Effector memory CD8-positive, alpha-beta T cell (primary cell): Measurements from ENCODE around the gene KCTD10.

Experiments
- ATAC-seq: fragments of 150-1000 bp; cut with Tn5 transposase; replicated peaks from 2 replicates; pipeline ENCODE4 v1.10.0; 2021; ENCODE audit warnings: mild to moderate bottlenecking, moderate library complexity
- DNase-seq, 3 experiments: peaks; one replicate each; pipeline ENCODE4 v3.0.0; 2021
- H3K27ac Mint-ChIP-seq, 2 donors: one replicate each; pipeline ENCODE4 v1.8.0; 2022; ENCODE audit warnings: mild to moderate bottlenecking in 2 of 2, mixed read lengths in 2 of 2, moderate library complexity in 2 of 2
- H3K27me3 Mint-ChIP-seq, 2 donors: one replicate each; pipeline ENCODE4 v1.8.0; 2022; ENCODE audit warnings: mixed read lengths in 2 of 2
- H3K36me3 Mint-ChIP-seq: one replicate; pipeline ENCODE4 v1.8.0; 2022; ENCODE audit warnings: mild to moderate bottlenecking, moderate library complexity, mixed read lengths; ENCODE audit not compliant: insufficient read depth
- H3K4me1 Mint-ChIP-seq, 2 donors: one replicate each; pipeline ENCODE4 v1.8.0; 2022; ENCODE audit warnings: low read depth in 2 of 2, mixed read lengths in 2 of 2
- H3K4me3 Mint-ChIP-seq, 2 donors: one replicate each; pipeline ENCODE4 v1.8.0; 2022; ENCODE audit warnings: mild to moderate bottlenecking in 2 of 2, mixed read lengths in 2 of 2, moderate library complexity in 2 of 2
- H3K9me3 Mint-ChIP-seq, 2 donors: one replicate each; pipeline ENCODE4 v1.8.0; 2022; ENCODE audit warnings: mixed read lengths in 2 of 2
- total RNA-seq, 9 experiments: gene quantifications; one replicate each; lab custom pipeline; 2026; lab: John Stamatoyannopoulos, UW

KCTD10 gene, protein sequence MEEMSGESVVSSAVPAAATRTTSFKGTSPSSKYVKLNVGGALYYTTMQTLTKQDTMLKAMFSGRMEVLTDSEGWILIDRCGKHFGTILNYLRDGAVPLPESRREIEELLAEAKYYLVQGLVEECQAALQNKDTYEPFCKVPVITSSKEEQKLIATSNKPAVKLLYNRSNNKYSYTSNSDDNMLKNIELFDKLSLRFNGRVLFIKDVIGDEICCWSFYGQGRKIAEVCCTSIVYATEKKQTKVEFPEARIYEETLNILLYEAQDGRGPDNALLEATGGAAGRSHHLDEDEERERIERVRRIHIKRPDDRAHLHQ
- total RNA-seq: 25.0 to 70.2 (median 47.5) reads per million in 9 experiments

DNA sequence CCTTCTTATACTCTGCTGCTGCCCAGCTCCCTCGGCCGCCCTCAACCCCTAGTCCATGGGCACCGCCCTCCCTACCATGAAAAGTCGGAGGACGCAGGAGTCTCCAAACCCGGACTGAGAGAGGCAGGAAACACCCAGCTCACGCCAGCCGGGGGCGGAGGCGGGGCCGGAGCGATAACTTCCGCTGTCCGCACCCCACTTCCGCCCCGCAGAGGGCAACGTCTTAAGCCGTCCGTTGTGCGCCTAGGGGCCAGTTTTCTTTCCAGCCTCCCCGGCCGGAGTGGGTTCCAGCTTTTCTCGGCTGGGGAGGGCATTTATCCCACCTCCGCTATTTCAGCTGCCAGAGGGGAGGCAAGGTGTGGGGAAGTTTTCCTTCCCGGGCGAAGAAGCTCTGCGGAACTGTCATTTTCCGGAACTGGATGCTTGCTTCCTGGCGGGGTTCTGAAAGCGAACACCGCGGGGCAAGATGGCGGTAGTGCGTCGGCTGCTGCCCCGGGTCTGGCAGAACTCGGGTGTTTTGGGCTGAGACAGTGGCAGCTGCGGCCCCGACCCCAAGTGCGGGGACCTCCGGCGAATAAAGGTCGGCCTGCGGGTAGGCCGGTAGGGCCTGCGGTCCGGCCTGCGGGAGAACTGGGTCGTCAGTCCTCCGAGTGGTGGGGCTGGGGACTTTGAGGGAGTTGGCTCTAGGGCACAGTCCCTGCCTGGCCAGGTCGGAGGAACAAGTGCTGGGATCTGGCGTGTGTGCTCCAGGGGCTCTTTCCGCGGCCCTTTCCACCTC lies at the start of gene KCTD10, which contains the start of gene UBE3B:
KCTD10 (minus strand) TSS at position 116 of the 778 bp plus-strand sequence; CDS start at position 78, 38 bp downstream.
UBE3B (plus strand) TSS at position 450 of the 778 bp plus-strand sequence. CDS start 5,918 bp downstream, outside the sequence.
- Mint-ChIP-seq H3K27me3 (no peaks in the 10 kb centered on the region), H3K27ac (peak within 1 kb of the TSS; percentile 97 to 99), H3K36me3 (peaks cover 12% of the 10 kb centered on the region), H3K4me3 (peak within 1 kb of the TSS; percentile 98 to 99), H3K9me3 (no peaks in the 10 kb centered on the region), H3K4me1 (peaks cover 21 to 36% of the 10 kb centered on the region in 2 donors)
- DNase-seq (peak; percentile 85 to 87 (median 86)), ATAC-seq (peak; percentile 97)

DNA sequence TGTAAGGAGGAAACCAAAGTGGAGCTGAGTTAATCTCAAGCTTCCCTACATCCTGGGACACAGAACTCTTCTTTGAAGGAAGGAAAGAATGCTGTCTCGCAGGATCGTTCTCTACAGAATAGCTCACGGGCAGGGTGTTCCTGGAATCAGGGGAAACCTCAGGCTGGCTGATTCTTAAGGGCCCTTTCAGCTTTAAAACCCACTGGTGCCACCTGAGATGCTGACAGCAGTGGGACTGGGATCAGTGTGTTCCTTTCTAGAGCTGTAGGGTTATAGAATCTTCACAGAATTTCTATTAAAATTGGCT lies 48.1 kb upstream of the KCTD10 start:
- DNase-seq (no peak), ATAC-seq (no peak)
- Mint-ChIP-seq H3K27me3 (no peaks in the 10 kb centered on the region), H3K9me3 (no peaks in the 10 kb centered on the region), H3K36me3 (peaks cover 47% of the 10 kb centered on the region), H3K4me3 (no peak overlapping the region), H3K4me1 (no peaks in the 10 kb centered on the region), H3K27ac (no peak overlapping the region)

DNA sequence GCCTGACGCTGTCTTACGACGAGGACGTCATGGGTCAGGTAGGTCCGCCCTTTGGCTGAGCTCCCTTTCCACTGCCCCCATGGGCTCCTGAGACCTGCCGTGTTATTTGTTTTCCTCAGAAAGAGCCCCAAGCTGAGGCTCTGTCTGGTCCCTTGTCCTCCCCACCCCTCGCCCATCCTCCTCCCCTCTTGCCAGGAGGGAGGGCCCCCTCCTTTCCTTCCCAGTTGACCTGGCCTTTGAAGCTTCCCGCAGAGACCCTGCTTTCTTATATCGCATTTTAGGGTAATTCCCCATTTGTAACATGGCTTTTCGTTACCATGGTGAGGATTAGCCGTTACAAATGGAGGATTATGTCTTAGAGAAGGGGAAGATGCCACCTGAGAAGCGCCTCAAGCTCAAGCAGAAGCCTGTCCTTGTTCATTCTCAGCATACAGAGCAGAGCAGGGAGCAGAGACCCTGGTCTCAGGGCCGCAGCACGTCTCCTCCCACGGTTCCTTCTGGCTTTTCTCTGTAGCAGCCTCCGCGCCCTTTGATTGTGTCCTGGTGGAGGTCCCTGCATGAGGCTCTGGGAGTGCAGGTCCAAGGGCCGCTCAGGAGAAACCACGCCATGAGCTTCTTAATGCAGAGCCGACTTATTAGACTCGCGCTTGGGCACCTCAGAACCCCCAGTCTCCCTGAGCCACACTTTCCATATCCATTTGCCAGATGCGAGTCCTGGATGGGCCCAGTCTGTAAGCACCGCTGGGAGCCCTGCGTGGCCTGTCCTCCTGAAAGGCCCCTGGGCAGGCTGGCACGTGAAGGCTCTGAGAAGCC lies 47.6 kb upstream of the KCTD10 start:
- H3K4me3 Mint-ChIP-seq: no peak overlapping the region
- H3K27me3 Mint-ChIP-seq: no peaks in the 10 kb centered on the region
- no peaks in the 10 kb centered on the region for H3K9me3 Mint-ChIP-seq
- DNase-seq (no peak), ATAC-seq (no peak)
- peaks cover 52% of the 10 kb centered on the region for H3K36me3 Mint-ChIP-seq
- H3K4me1 Mint-ChIP-seq: no peaks in the 10 kb centered on the region
- peak overlapping the region in 1 of 2 donors; percentile 57 for H3K27ac Mint-ChIP-seq

DNA sequence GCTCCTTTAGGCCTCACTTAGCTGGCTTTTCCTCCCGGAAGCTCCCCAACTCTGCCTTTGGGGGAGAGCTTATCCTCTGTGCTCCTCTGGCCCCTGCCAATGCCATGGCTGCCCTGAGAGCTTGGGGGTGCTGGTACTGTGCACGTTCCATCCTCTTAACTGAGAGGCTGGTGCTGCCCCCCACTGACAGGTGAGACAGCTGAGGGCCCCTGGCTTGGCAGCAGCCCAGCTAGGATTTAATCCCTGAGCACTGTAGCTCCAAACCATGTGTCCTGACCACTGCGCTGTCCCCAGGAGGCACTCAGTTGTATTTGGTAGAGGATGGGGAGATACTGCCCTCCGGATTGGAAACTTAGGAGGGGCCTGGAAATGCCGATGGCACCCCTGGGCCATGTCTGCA lies 46.4 kb upstream of the KCTD10 start:
- no peaks in the 10 kb centered on the region for H3K27me3 Mint-ChIP-seq
- H3K4me3 Mint-ChIP-seq: no peak overlapping the region
- DNase-seq (no peak), ATAC-seq (no peak)
- H3K27ac Mint-ChIP-seq: peak overlapping the region in 1 of 2 donors; percentile 32
- H3K9me3 Mint-ChIP-seq: no peaks in the 10 kb centered on the region
- H3K4me1 Mint-ChIP-seq: no peaks in the 10 kb centered on the region
- H3K36me3 Mint-ChIP-seq: peaks cover 52% of the 10 kb centered on the region

DNA sequence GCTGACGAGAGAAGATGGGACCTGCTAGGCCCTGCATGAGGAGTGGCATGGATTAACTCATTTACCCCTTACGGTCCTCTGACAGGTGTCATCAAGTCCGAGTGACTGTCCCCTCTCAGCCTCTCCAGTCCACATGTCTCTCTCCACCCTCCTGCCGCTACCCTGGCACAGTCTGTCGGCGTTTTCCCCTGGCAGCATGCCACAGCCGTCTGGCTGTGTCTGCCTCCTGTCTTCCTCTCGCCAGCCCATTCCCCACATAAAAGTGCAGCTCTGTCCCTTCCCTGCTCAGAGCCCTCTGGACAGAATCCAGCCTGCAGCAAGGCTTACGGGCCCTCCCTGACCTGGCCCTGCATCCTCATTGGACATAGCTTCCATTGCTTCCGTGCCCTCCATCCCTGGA lies 46.0 kb upstream of the KCTD10 start:
- peak overlapping the region in 1 of 2 donors; percentile 32 for H3K27ac Mint-ChIP-seq
- H3K4me3 Mint-ChIP-seq: no peak overlapping the region
- peaks cover 52% of the 10 kb centered on the region for H3K36me3 Mint-ChIP-seq
- ATAC-seq (no peak), DNase-seq (no peak)
- no peaks in the 10 kb centered on the region for H3K4me1 Mint-ChIP-seq
- H3K27me3 Mint-ChIP-seq: no peaks in the 10 kb centered on the region
- H3K9me3 Mint-ChIP-seq: no peaks in the 10 kb centered on the region

DNA sequence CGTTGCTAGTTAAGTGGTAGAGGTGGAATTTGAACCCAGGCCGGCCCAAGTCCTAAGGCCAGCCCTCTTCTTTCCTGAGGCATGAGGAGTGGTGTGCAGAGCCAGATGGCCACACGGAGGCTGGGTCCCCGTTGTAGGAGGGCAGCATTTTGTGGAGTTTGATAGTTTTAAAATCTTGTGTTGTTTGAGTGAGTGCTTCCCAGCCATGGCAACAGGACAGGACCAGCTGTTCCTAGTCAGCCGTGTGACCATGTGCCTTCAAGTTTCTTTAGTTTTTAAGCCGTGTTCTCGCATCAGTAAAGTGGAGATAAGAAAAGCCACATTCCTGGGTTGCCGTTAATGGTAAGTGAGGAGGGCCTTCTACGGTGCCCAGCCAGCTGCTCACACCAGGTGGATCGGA lies 44.7 kb upstream of the KCTD10 start:
- peak overlapping the region in 1 of 2 donors; percentile 49 for H3K27ac Mint-ChIP-seq
- H3K36me3 Mint-ChIP-seq: peaks cover 60% of the 10 kb centered on the region
- no peaks in the 10 kb centered on the region for H3K4me1 Mint-ChIP-seq
- H3K9me3 Mint-ChIP-seq: no peaks in the 10 kb centered on the region
- H3K4me3 Mint-ChIP-seq: no peak overlapping the region
- ATAC-seq: no peak
- no peak for DNase-seq
- no peaks in the 10 kb centered on the region for H3K27me3 Mint-ChIP-seq

DNA sequence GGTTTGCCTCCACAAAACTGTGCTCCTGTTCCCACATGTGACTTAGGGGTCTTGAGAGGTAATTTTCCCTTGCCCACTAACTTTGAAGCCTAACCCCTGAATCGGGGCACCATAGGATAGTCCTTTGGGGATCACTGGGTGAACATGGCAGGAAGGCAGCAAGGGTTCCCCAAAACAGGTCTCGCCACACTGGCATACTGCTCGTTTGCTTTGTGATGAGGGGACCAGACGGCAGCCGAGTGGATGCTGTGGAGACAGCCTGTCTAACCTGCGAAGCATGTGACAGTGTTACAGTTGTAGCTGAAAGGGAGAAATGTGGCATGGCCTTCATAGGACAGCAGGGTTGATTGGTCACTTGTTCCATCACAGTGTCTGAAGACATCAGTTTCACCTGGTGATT lies 42.7 kb upstream of the KCTD10 start:
- no peak for DNase-seq
- H3K4me3 Mint-ChIP-seq: no peak overlapping the region
- no peak for ATAC-seq
- H3K36me3 Mint-ChIP-seq: peaks cover 59% of the 10 kb centered on the region
- no peaks in the 10 kb centered on the region for H3K27me3 Mint-ChIP-seq
- no peaks in the 10 kb centered on the region for H3K9me3 Mint-ChIP-seq
- no peaks in the 10 kb centered on the region for H3K4me1 Mint-ChIP-seq
- H3K27ac Mint-ChIP-seq: no peak overlapping the region

DNA sequence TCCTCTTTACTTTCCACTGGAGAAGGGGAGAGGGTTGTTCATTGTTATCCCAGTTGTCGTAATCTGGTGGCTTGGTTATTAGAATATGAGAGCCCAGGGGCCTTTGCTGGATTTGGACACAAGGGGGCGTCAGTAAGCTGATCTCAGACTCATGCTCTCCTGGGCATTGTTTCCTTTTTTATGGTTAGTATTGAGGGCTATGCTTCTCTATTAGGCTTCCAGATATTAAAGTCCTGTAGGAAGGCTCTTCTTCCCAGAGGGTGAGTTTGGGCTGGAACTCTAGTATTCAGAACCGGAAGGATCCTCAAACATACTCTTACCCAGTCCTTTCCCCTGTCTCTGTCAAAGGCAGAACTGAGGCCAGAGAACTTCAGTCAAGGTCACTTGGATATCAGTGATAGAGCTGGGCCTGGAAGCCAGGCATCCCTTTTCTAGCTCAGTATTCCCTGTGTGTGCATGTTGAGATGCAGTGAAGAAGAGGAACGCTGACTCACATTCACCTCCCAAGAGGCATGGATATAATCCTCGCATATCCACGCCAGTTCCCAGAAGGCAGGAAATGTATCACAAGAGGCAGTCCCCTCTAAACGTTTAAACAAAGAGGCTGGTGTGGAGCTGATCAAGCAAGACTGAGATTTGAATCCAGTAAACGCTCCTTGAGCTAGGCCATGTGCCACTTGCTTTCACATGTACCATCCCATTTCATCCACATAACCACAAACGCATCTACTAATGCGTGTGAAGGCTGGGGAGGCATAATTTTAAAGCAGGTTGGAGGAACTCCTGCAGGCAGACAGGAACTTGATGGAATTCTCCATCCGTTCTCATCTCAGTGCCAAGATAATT lies 41.9 kb upstream of the KCTD10 start:
- DNase-seq (peak; percentile 49 to 61 (median 53)), ATAC-seq (no peak)
- no peaks in the 10 kb centered on the region for H3K27me3 Mint-ChIP-seq
- no peaks in the 10 kb centered on the region for H3K4me1 Mint-ChIP-seq
- H3K4me3 Mint-ChIP-seq: no peak overlapping the region
- peak overlapping the region in 1 of 2 donors; percentile 29 for H3K27ac Mint-ChIP-seq
- peaks cover 60% of the 10 kb centered on the region for H3K36me3 Mint-ChIP-seq
- no peaks in the 10 kb centered on the region for H3K9me3 Mint-ChIP-seq

DNA sequence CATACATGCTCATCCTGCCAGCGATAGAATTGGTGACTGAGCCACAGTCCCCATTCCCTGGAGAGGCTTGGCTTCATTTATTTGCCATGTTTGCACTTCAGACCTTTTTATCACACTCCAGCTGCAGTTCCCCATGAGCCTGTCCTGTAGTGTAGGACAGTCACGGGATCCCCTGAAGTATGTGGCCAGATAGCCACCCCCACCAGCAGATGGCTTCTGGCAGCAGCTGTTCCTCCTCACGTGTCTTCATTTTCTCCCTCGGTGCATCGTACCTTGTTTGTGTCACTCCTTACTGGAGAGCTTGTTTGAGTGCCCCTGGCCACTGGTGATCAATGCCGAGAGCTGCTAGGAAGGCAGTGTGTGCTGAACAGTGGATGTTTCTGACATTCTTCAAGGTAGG lies 40.5 kb upstream of the KCTD10 start:
- no peaks in the 10 kb centered on the region for H3K4me1 Mint-ChIP-seq
- DNase-seq: no peak
- H3K27ac Mint-ChIP-seq: peak overlapping the region in 1 of 2 donors; percentile 42
- H3K4me3 Mint-ChIP-seq: no peak overlapping the region
- no peak for ATAC-seq
- no peaks in the 10 kb centered on the region for H3K27me3 Mint-ChIP-seq
- H3K36me3 Mint-ChIP-seq: peaks cover 58% of the 10 kb centered on the region
- no peaks in the 10 kb centered on the region for H3K9me3 Mint-ChIP-seq

DNA sequence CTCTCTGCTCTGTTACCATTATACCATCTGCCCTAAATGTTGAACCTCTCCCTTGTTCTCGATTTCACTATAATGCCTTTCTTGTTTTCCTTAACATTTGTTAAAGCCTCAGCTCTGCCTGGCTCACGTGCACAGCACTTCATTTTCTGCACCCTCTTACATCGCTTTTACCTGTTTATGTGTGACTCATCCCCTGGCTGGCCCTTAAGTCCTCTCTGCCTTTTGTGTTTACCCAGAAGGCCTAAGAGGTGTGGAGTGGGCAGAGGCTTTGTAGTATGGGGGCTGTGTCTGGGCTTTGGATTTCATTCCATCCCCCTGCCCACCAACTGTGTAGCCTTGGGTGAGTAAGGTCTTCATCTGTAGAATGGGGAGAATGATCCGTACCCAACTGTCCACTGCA lies 36.9 kb upstream of the KCTD10 start:
- no peaks in the 10 kb centered on the region for H3K9me3 Mint-ChIP-seq
- no peaks in the 10 kb centered on the region for H3K4me1 Mint-ChIP-seq
- no peaks in the 10 kb centered on the region for H3K27me3 Mint-ChIP-seq
- no peak for ATAC-seq
- peaks cover 57% of the 10 kb centered on the region for H3K36me3 Mint-ChIP-seq
- H3K4me3 Mint-ChIP-seq: no peak overlapping the region
- no peak for DNase-seq
- peak overlapping the region in 1 of 2 donors; percentile 52 for H3K27ac Mint-ChIP-seq

DNA sequence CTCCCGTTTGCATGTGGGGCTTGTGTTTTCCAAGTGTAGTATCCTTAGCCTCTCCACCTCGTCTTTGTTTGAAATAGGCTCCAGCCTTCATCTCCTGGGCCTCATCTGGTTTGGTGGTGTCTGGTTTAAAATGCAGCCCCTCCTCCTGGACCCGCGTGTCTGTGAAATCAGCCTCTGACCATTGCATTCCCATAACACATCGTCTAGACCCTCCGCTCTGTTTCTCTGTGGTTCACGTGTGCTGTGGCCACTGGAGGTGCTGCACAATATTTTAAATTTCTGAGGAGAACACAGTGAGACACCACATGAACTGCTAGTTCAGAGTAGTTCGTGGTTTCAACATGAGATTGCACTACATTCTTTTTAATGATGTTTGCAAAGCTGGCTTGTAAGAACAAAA lies 36.0 kb upstream of the KCTD10 start:
- H3K4me1 Mint-ChIP-seq: no peaks in the 10 kb centered on the region
- no peaks in the 10 kb centered on the region for H3K9me3 Mint-ChIP-seq
- H3K27ac Mint-ChIP-seq: no peak overlapping the region
- H3K4me3 Mint-ChIP-seq: no peak overlapping the region
- no peak for ATAC-seq
- no peaks in the 10 kb centered on the region for H3K27me3 Mint-ChIP-seq
- no peak for DNase-seq
- peaks cover 55% of the 10 kb centered on the region for H3K36me3 Mint-ChIP-seq

DNA sequence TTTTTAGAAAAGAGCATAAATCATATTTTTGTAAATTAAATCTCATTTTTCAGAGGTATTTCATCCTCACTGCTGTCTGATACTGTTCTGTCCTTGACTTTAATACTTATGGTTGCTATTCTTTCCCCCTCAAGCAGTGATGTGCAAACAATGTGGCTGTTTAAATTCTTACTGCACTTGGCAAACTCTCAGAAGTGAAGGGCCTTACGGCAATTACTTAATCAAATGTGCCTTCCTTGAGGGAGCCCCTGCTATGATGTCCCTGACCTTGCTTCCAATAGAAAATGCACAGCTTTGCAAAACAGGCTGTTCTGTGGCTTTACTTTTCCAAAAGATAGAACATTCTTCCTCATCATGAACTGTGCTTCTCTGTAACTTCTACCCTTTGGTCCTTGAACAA lies 35.5 kb upstream of the KCTD10 start:
- no peak for ATAC-seq
- H3K4me3 Mint-ChIP-seq: no peak overlapping the region
- no peaks in the 10 kb centered on the region for H3K27me3 Mint-ChIP-seq
- H3K4me1 Mint-ChIP-seq: no peaks in the 10 kb centered on the region
- H3K9me3 Mint-ChIP-seq: no peaks in the 10 kb centered on the region
- peaks cover 53% of the 10 kb centered on the region for H3K36me3 Mint-ChIP-seq
- no peak for DNase-seq
- no peak overlapping the region for H3K27ac Mint-ChIP-seq

DNA sequence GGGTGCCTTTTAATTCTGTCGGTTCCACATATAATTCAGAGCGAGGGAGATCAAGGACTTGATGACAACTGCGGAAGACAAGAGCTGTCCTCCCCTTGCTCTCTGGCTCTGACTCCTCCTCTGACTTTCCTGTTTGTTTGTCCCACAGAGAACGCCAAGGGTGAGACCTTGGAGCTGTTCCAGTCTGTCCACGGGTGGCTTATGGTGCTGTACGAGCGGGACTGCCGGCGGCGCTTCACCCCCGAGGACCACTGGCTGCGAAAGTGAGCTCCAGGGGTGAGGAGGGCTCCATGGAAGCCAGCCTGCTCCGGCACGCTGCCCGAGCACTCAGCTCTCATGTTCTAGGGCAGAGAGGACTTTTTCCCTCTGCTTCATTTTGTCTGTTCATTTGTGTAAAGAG lies 33.1 kb upstream of the KCTD10 start:
- ATAC-seq: no peak
- H3K27ac Mint-ChIP-seq: peak overlapping the region in 1 of 2 donors; percentile 29
- H3K4me1 Mint-ChIP-seq: no peaks in the 10 kb centered on the region
- H3K9me3 Mint-ChIP-seq: no peaks in the 10 kb centered on the region
- no peaks in the 10 kb centered on the region for H3K27me3 Mint-ChIP-seq
- no peak for DNase-seq
- no peak overlapping the region for H3K4me3 Mint-ChIP-seq
- H3K36me3 Mint-ChIP-seq: peaks cover 51% of the 10 kb centered on the region
